GM19238 (cell line): ENCODE measurements around the gene LRRC4B.
A peak's percentile ranks its signal among the peaks of the same experiment; 100 is the strongest.

Experiments used
- DNase-seq: peaks from one replicate; pipeline ENCODE4 v3.0.0; 2011; ENCODE audit warnings: low spot score; ENCODE audit not compliant: insufficient read length

The LRRC4B gene

GRCh38 chr19:50522881-50523280, 45.4 kb downstream of the LRRC4B start:
- no peak for DNase-seq

DNA sequence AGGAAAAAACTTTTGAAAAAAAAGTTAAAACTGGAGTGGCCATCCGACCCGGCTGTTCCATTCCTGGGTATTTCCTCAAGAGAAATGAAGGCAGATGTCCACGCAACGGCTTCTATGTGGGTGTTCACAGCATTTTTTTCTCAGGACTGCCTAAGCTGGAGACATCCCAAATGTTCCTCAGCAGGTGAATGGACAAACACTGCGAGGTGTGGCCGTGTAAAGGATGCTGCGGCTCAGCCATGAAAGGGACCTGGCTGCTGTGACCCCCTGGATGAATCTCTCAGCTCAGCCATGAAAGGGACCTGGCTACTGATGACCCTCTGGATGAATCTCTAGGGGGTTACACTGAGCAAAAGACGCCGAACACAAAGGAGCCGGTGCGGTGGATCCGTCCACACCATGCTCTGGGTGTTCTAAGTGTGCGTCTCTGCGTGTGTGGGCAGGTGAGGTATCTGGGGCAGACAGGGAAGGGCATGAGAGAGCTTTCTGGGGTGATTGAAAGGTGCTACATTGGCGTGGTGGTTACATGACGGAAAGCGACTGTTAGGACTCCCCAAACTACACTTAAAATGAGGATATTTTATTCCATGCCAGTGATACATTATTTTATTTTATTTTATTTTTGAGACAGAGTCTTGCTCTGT, 47.3 kb downstream of the LRRC4B start:
- DNase-seq, result no peak

DNA sequence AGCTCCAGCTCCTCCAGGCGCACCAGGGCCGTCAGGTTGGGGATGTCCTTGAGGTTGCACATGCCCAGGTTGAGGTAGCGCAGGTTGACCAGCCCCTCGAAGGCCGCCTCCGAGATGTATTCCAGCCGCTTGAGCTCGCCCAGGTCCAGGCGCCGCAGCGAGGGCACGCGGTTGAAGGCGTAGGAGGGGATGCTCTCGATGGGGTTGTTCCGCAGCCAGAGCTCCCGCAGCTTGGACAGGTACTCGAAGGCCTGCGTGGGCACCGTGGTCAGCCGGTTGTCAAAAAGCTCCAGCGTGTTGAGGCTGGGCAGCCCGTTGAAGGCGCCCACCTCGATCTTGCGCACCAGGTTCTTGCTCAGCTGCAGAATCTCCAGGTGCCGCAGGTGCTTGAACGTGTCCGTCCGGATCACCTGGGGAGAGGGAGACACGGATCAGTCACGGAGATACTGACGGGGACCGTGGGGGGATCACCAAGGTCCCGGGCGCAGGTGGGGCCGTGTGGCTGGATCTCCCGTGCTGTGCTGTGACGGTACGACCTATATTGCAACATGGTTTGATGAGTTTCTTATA, 49.1 kb downstream of the LRRC4B start:
- DNase-seq, result no peak

- DNase-seq, result no peak
These were observed 49.9 kb downstream of the LRRC4B start for GRCh38 chr19:50518091-50519005.

DNA sequence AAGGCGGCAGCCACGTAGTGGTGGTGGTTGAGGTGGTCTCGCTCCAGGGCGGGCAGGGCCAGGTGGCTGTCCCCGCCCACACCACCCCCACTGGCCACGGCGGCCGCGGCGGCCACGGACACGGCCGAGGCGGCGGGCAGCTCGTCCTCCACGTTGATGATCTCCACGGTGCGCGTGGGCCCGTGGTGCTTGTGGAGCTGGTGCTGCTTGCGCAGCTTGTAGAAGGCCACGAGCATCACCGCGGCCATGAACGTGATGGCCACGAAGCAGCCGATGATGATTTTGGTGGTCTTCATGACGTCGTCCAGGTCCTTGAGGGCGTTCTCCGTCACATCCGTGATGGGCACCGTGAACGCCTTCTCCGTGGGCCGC, 50.5 kb downstream of the LRRC4B start:
- DNase-seq, result no peak

DNA sequence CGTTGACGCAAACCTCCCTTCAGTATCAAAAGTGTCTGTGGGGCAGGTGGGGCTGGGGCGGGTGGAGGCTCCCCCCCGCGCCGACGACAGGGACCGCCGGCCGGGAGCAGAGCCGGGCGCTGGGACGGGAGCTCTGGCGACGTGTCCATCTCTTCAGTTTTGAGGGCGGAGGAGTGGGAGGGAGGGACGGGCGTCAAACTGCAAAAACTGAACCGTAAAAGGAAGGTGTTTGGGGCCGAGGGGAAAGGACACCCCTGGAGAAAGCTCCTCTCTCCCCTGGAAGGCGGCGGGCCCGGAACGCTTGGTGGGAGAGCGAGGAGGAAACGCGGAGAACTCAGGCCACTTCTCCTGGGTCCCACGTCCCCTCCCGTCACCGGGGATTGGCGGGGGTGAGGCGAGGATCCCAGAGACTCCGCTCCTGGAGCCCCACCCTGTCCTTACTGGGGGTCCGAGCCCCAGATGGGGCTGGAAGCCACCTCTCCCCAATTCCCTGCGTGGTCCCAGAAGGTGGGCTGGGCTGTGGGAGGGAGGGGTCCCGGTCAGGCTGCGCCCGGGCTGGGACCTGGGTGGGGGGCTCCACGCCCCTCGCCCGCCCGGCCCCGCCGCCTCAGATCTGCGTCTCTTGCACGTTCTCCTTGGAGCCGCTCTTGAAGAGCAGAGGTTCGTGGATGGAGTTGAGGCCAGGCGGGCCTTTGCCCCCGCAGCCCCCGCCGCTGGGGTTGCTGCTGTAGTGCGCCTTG, 51.1 kb downstream of the LRRC4B start:
- no peak for DNase-seq

- no peak for DNase-seq
These were observed 51.8 kb downstream of the LRRC4B start for GRCh38 chr19:50516456-50516855.

DNA sequence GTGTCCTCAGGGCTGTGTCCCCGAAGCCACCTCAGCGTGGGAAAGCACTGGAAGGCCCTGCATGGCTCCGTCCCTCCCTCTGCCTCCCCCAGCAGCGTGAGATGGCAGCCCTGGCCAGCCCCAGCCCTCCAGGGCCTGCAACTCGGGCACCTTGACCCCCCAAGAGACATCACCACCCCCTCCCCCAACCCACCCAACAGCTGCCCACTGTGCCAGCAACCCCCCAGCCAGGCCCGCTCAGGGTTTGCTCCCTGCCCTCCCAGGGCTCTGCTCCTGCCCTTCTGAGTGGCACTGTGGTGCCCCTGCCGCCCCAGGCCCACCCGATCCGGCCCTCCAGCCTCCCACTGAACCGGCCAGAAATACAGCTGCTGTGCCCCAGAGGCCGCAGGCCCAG, 53.1 kb downstream of the LRRC4B start:
- DNase-seq, result no peak

DNA sequence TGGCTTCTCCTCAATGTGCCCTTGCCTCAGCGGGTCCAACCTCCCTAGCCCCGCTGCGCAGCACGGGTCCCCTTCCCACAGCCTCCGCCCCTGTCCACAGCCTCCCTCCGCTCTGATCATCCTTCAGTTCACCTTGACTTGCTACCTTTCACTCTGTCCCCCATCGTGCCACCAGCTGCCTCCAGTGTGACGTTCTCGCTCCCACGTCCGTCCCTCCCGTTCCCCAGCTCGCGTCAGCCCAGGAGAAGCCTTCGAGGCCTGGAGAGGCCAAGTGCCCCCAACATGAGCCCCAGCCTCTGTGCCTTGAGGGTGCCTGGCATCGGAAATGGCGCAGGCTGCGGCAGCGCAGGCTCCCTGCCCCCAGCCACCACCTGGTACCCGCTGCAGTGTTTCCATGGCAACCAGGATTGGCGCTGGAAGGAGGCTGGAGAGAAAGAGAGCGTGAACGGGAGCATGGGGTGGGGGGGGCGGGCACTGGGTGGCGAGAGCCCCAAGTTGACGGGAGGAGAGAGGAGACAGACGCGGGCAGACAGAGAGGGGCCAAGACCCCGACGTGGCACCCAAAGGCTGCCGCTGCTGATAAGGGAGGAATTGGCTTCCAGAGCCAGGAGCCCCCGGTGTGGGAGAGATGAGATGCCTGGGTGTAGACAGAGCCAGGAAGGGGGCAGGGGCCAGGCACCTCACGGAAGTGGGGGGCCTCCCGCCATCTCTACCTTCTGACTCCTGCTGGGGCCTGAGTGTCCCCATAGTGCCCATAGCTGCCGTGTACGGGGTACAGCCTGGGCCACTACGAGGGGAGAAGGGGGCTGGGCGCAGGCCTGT, 53.7 kb downstream of the LRRC4B start:
- DNase-seq, result no peak

- no peak for DNase-seq
These were observed 54.4 kb downstream of the LRRC4B start, which contains the start of gene ASPDH for GRCh38 chr19:50513746-50514345. Gene ASPDH (minus strand): TSS chr19:50513913. CDS start chr19:50513823, 90 bp downstream.

- DNase-seq, result no peak
These were observed 55.1 kb downstream of the LRRC4B start for GRCh38 chr19:50512999-50513745.

GRCh38 chr19:50512112-50512998, 55.9 kb downstream of the LRRC4B start:
- no peak for DNase-seq

DNA sequence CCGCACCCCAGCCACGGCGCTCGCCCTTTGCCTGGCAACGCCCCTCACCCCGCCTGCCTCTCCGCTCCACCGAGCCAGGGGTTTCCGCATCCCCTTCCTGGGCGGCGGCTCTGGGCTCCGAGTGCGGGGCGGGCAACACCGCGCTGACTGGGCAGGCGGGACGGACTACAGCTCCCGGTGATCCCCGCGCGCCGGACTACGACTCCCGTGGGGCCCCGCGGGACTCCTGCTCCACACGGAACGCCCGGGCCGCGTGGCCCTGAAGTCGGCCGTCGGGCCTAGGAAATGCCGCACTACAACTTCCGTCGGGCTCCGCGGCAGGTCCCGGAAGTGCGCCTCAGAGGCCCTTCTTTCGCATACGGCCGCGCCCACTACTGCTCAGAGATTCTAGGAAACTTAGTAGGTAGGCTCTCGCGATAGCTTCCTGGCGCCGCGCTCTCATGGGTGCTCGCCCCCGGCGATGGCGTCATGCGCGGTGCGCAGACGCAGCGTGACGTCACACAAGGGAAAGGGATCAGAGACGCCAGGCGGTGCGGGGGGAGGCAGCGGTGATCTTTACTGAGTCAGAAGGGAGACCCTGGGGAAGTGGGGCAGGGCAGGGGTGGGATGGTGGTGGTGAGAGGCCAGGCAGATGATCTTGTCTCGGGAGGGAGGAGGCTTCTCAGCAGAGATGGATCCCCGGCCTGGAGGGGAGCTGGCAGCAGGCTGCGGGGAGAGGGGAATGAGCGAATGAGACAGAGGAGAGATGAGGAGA, 57.0 kb downstream of the LRRC4B start, which contains the start of gene JOSD2:
Gene JOSD2, minus strand, starts transcription at position 123 of the 754 bp plus-strand sequence. CDS start 760 bp downstream, outside the sequence.
- peak; percentile 99 for DNase-seq

DNA sequence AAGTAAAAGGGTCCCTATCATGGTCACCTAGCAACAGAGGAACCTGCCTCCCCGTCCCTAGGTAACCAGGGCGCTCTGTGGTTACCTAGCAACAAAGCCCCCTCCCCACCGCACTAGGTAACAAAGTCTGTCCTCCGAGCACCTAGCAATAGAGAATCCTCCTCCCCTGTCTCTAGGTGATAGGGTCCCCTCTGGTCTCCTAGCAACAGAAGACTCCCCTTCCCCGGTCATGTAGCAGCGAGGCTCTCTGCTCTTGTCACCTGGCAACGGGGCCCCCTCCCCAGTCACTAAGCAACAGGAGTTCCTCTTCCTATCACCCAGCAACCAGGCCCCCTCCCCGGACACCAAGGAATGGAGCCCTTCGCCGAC, 57.6 kb downstream of the LRRC4B start:
- DNase-seq, result no peak

GRCh38 chr19:50510121-50510670, 58.0 kb downstream of the LRRC4B start:
- DNase-seq, result no peak

- no peak for DNase-seq
These were observed 58.9 kb downstream of the LRRC4B start for GRCh38 chr19:50509366-50509765.

DNA sequence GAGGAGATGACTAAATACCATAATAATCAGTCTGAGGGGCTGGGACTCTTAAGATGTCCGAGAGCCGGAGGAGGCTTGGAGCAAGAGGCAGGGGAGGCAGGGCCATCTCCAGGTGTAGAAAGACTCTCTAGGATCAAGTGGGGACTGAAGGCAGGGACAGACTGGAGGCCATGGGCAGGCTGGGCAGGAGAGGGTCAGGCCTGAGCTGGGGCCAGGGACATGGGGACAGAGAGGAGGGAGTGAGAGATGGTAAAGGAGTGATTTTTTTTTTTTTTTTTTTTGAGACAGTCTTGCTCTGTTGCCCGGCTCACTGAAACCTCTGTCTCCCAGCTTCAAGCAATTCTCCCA, 59.4 kb downstream of the LRRC4B start:
- no peak for DNase-seq

GRCh38 chr19:50507376-50507775, 60.9 kb downstream of the LRRC4B start:
- no peak for DNase-seq
